CD14-positive monocyte (primary cell): ENCODE data around the gene TXNDC9. TPM values are rescaled to one million over a fixed set of nuclear protein-coding genes. Genes with fewer than 3 reads are reported as not detected.
"Not testable (repeated sequence)": the region's sequence is repeated elsewhere in the genome, so short reads cannot be mapped to it uniquely, and the experiment has no call there.

Source experiments
- DNase-seq, 3 donors: peaks; one replicate each; pipeline ENCODE4 v3.0.0-alpha.2; 2011 to 2022
- H2AFZ ChIP-seq: 2 replicates; pipeline ENCODE4 v1.6.0; 2012; ENCODE audit warnings: mild to moderate bottlenecking, low read depth, low read length, inconsistent platforms; ENCODE audit not compliant: insufficient read depth, poor library complexity, severe bottlenecking
- H3K27ac ChIP-seq, 2 donors: 1 replicate in 1 of 2; 2 replicates in 1 of 2; pipeline ENCODE4 v1.5.1; 2012 to 2013; ENCODE audit warnings: low read length in 2 of 2, control low read depth in 1 of 2, inconsistent platforms in 1 of 2, low read depth in 1 of 2, mild to moderate bottlenecking in 1 of 2
- H3K27me3 ChIP-seq, 2 donors: one replicate each; pipeline versions ENCODE4 v1.6.0 to v1.6.1; 2011 to 2013; ENCODE audit warnings: low read length in 2 of 2; ENCODE audit not compliant: control insufficient read depth in 2 of 2, insufficient read depth in 2 of 2
- H3K36me3 ChIP-seq, 2 donors: replicated peaks in 1 of 2; 1 replicate in 1 of 2; 2 replicates in 1 of 2; pipeline versions ENCODE4 v1.5.1 to v1.6.1; 2012 to 2013; ENCODE audit warnings: low read length in 2 of 2, control low read depth in 1 of 2, inconsistent platforms in 1 of 2, mild to moderate bottlenecking in 1 of 2; ENCODE audit not compliant: insufficient read depth in 2 of 2, control insufficient read depth in 1 of 2
- H3K4me1 ChIP-seq, 2 donors: 1 replicate in 1 of 2; 2 replicates in 1 of 2; pipeline versions ENCODE4 v1.5.1 to v1.6.1; 2012 to 2013; ENCODE audit warnings: low read length in 2 of 2, control low read depth in 1 of 2, inconsistent platforms in 1 of 2, mild to moderate bottlenecking in 1 of 2, moderate library complexity in 1 of 2; ENCODE audit not compliant: insufficient read depth in 2 of 2, control insufficient read depth in 1 of 2
- H3K4me2 ChIP-seq: replicated peaks from 2 replicates; pipeline ENCODE3; 2012; ENCODE audit warnings: low read length, moderate library complexity, mild to moderate bottlenecking; ENCODE audit not compliant: poor library complexity, severe bottlenecking; ENCODE audit errors: extremely low read depth
- H3K4me3 ChIP-seq, 3 experiments: fragments of 200-600 bp in 1 of 3; sonication (generic) in 1 of 3; replicated peaks in 1 of 3; 1 replicate in 2 of 3; 2 replicates in 1 of 3; pipeline ENCODE4 v1.5.1; 2011 to 2013; ENCODE audit warnings: low read length in 3 of 3, mild to moderate bottlenecking in 3 of 3, control low read depth in 2 of 3, low read depth in 2 of 3, inconsistent platforms in 1 of 3, moderate library complexity in 1 of 3
- H3K79me2 ChIP-seq: 2 replicates; pipeline ENCODE4 v1.6.0; 2012; ENCODE audit warnings: mild to moderate bottlenecking, control low read depth, inconsistent platforms, low read length, moderate library complexity; ENCODE audit not compliant: insufficient read depth
- H3K9ac ChIP-seq: 2 replicates; pipeline ENCODE4 v1.6.0; 2017; ENCODE audit warnings: low read length, mild to moderate bottlenecking; ENCODE audit not compliant: insufficient read depth, poor library complexity, severe bottlenecking
- H3K9me3 ChIP-seq, 2 donors: replicated peaks in 1 of 2; 1 replicate in 1 of 2; 2 replicates in 1 of 2; pipeline versions ENCODE4 v1.5.1 to v1.6.1; 2012 to 2013; ENCODE audit warnings: low read length in 2 of 2, control low read depth in 1 of 2; ENCODE audit not compliant: control insufficient read depth in 1 of 2, insufficient read depth in 1 of 2
- H4K20me1 ChIP-seq: 2 replicates; pipeline ENCODE4 v1.6.0; 2012; ENCODE audit warnings: mild to moderate bottlenecking, low read length, control low read depth, moderate library complexity; ENCODE audit not compliant: insufficient read depth
- H3K27ac Mint-ChIP-seq, 7 donors: one replicate each; pipeline ENCODE4 v1.8.0; 2020; ENCODE audit warnings: mild to moderate bottlenecking in 7 of 7, mixed read lengths in 7 of 7, moderate library complexity in 6 of 7, inconsistent platforms in 2 of 7
- H3K27me3 Mint-ChIP-seq, 3 donors: one replicate each; pipeline ENCODE4 v1.8.0; 2021 to 2022; ENCODE audit warnings: low read depth in 3 of 3, mild to moderate bottlenecking in 3 of 3, mixed read lengths in 3 of 3, moderate library complexity in 3 of 3, inconsistent platforms in 1 of 3
- H3K36me3 Mint-ChIP-seq, 2 donors: one replicate each; pipeline ENCODE4 v1.8.0; 2020; ENCODE audit warnings: mixed read lengths in 2 of 2, inconsistent platforms in 1 of 2, mild to moderate bottlenecking in 1 of 2
- H3K4me1 Mint-ChIP-seq: one replicate; pipeline ENCODE4 v1.8.0; 2020; ENCODE audit warnings: mild to moderate bottlenecking, mixed read lengths
- H3K4me3 Mint-ChIP-seq, 2 donors: one replicate each; pipeline ENCODE4 v1.8.0; 2020; ENCODE audit warnings: mild to moderate bottlenecking in 2 of 2, mixed read lengths in 2 of 2, moderate library complexity in 1 of 2
- H3K9me3 Mint-ChIP-seq, 7 donors: one replicate each; pipeline ENCODE4 v1.8.0; 2020 to 2022; ENCODE audit warnings: mixed read lengths in 7 of 7, mild to moderate bottlenecking in 6 of 7, moderate library complexity in 6 of 7, inconsistent platforms in 2 of 7
- CTCF ChIP-seq: fragments of 200-600 bp; IDR thresholded peaks from one replicate; pipeline ENCODE4 v1.8.0; 2022; ENCODE audit warnings: antibody characterized with exemption, mild to moderate bottlenecking
- WGBS: methylation state at CpG from one replicate; pipeline ENCODE4 v1.1.5; 2013; ENCODE audit warnings: missing lambda C conversion rate; ENCODE audit not compliant: insufficient coverage; 5-methylcytosine and 5-hydroxymethylcytosine counted together
- intact Hi-C, 2 donors: fragments of 100-400 bp; cut with micrococcal nuclease; formaldehyde crosslinking; loops; one replicate each; pipeline versions ENCODE4 v1.15.0 to v1.15.1; 2023
- polyA plus RNA-seq, 3 donors: library from polyadenylated mRNA; depleted of rRNA in 1 of 3; unstranded in 2 of 3; stranded (reverse) in 1 of 3; fragments of 300-500 nt in 2 of 3; fragments of >200 nt in 1 of 3; fragmentation: Illumina TruSeq in 2 of 3; gene quantifications; 1 replicate in 2 of 3; 2 replicates in 1 of 3; pipeline ENCODE4 v1.2.3, GENCODE V29; 2012 to 2021

The TXNDC9 gene
- polyA plus RNA-seq, 3 donors: 8.8 to 45.6 (median 40.3) TPM

DNA sequence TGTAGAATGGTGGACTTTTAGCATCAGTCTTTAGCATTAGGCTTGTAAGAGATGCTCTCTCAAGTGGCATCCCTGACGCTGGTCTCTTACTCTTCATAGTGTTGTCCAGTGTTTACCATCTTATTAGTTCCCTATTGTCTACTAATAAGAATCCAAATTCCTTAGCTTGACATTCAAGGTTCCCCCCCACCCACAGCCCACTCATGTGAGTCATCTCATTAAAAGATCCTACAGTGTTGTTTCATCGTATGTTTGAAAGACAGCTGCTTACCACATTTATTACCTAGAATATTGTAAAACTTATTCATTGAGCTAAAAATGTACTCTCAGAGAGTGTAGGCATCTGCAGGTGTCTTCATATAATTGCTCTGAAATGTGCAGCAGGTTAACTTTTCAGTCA, 29.5 kb upstream of the TXNDC9 start:
- Mint-ChIP-seq H3K27me3 (no peaks in the 10 kb centered on the region), H3K27ac (no peak overlapping the region), H3K9me3 (no peaks in the 10 kb centered on the region), H3K4me3 (no peak overlapping the region), H3K36me3 (peaks cover 73 to 83% of the 10 kb centered on the region in 2 donors), H3K4me1 (no peaks in the 10 kb centered on the region)
- Histone ChIP-seq H3K4me3 (no peak overlapping the region), H3K9me3 (no peaks in the 10 kb centered on the region), H4K20me1 (no peaks in the 10 kb centered on the region), H3K4me2 (no peak overlapping the region), H3K27me3 (no peaks in the 10 kb centered on the region), H3K27ac (no peak overlapping the region), H2AFZ (no peak overlapping the region), H3K36me3 (peaks cover 83 to 94% of the 10 kb centered on the region in 2 donors), H3K79me2 (no peaks in the 10 kb centered on the region), H3K4me1 (no peaks in the 10 kb centered on the region), H3K9ac (no peak overlapping the region)
- no peak for TF ChIP-seq CTCF
- intact Hi-C loops: no loop called here
- DNase-seq: no peak
- no CpG with 5 or more reads among the region's 2 CpGs for WGBS

DNA sequence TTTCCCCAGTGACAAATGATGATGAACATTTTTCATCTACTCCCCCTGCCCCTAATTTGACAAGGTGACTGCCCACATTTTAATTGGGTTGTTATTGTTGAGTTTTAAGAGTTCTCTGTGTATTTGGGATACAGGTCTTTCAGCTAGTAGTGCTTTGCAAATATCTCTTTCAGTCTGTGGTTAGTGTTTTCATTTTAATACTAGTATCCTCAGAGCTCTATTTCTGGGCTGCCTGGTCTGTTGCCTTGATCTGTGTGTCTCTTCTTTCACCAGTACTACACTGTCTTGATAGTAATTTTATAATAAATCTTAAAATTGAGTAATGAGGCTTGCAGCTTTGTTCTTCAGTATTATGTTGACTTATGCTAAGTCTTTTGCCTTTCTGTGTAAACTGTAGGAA, 20.7 kb upstream of the TXNDC9 start:
- peaks cover 18 to 24% of the 10 kb centered on the region in 2 donors for H3K36me3 Mint-ChIP-seq
- no peak overlapping the region for H3K27ac ChIP-seq
- H3K9me3 Mint-ChIP-seq: no peaks in the 10 kb centered on the region
- H3K4me1 ChIP-seq: no peaks in the 10 kb centered on the region
- peaks cover 0 to 19% of the 10 kb centered on the region in 2 donors for H3K36me3 ChIP-seq
- no peak overlapping the region for H3K4me3 Mint-ChIP-seq
- no peaks in the 10 kb centered on the region for H3K27me3 Mint-ChIP-seq
- TF ChIP-seq CTCF: no peak
- no peaks in the 10 kb centered on the region for H3K9me3 ChIP-seq
- H3K79me2 ChIP-seq: peaks cover 70% of the 10 kb centered on the region
- no peaks in the 10 kb centered on the region for H3K27me3 ChIP-seq
- no peak for DNase-seq
- peaks cover 35% of the 10 kb centered on the region for H4K20me1 ChIP-seq
- no peak overlapping the region for H2AFZ ChIP-seq
- intact Hi-C loops: no loop called here
- peaks cover 4% of the 10 kb centered on the region for H3K4me1 Mint-ChIP-seq
- no peak overlapping the region for H3K9ac ChIP-seq
- no peak overlapping the region for H3K4me2 ChIP-seq
- no peak overlapping the region for H3K4me3 ChIP-seq
- peak overlapping the region in 1 of 7 donors; percentile 11 for H3K27ac Mint-ChIP-seq

DNA sequence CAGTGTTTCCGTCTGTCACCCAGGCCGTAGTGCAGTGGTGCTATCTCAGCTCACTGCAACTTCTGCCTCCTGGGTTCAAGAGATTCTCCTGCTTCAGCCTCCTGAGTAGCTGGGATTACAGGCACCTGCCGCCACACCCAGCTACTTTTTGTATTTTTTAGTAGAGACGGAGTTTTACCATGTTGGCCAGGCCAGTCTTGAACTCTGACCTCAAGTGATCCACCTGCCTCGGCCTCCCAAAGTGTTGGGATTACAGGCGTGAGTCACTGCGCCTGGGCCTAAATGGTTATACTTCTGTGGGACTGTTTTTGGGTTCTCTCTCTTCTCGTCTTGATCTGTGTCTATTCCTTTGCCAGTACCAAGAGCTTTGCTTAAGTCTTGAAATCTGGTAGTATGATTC, 18.7 kb upstream of the TXNDC9 start:
- H3K9me3 Mint-ChIP-seq, H2AFZ ChIP-seq, H3K27ac Mint-ChIP-seq, H3K36me3 ChIP-seq, H3K9ac ChIP-seq, H3K36me3 Mint-ChIP-seq, H3K4me3 Mint-ChIP-seq, H3K4me2 ChIP-seq, DNase-seq, H3K9me3 ChIP-seq, H3K27me3 Mint-ChIP-seq, H3K27me3 ChIP-seq, H3K4me1 Mint-ChIP-seq, H3K4me1 ChIP-seq, H3K4me3 ChIP-seq, intact Hi-C loops, H3K27ac ChIP-seq: not testable (repeated sequence)
- Histone ChIP-seq H3K79me2 (peaks cover 89% of the 10 kb centered on the region), H4K20me1 (peaks cover 47% of the 10 kb centered on the region)
- 100% methylated on average over 1 of the region's 8 CpGs for WGBS
